Activated CD4-positive, alpha-beta T cell treated with anti-CD3 and anti-CD28 coated beads, Interleukin-2, amount 50 U/mL, for 16 hours (primary cell): ENCODE measurements around the gene PRKAG2.
"Not testable (repeated sequence)": the region's sequence is repeated elsewhere in the genome, so short reads cannot be mapped to it uniquely, and the experiment has no call there.

Source experiments
- DNase-seq: peaks from one replicate; pipeline ENCODE4 v3.0.0-alpha.2; 2020

The PRKAG2 gene

GRCh38 chr7:151759591-151760042, 117.3 kb downstream of the PRKAG2 start:
- peak; percentile 72 for DNase-seq

GRCh38 chr7:151758622-151759540, 118.0 kb downstream of the PRKAG2 start:
- DNase-seq, result no peak

- DNase-seq, result no peak
These were observed 119.6 kb downstream of the PRKAG2 start for GRCh38 chr7:151757274-151757673.

GRCh38 chr7:151756866-151757265, 120.0 kb downstream of the PRKAG2 start:
- no peak for DNase-seq

- DNase-seq, result peak; percentile 83
These were observed 120.7 kb downstream of the PRKAG2 start for GRCh38 chr7:151756076-151756731.

- DNase-seq, result no peak
These were observed 121.6 kb downstream of the PRKAG2 start for GRCh38 chr7:151755131-151755801.

- DNase-seq, result no peak
These were observed 122.2 kb downstream of the PRKAG2 start for GRCh38 chr7:151754688-151755130.

GRCh38 chr7:151754142-151754590, 122.7 kb downstream of the PRKAG2 start:
- no peak for DNase-seq

GRCh38 chr7:151752816-151753595, 123.9 kb downstream of the PRKAG2 start:
- no peak for DNase-seq

GRCh38 chr7:151752037-151752436, 124.9 kb downstream of the PRKAG2 start:
- DNase-seq, result no peak

GRCh38 chr7:151748733-151749132, 128.2 kb downstream of the PRKAG2 start:
- DNase-seq, result no peak

- DNase-seq, result not testable (repeated sequence)
These were observed 128.9 kb downstream of the PRKAG2 start for GRCh38 chr7:151748021-151748420.

- DNase-seq, result no peak
These were observed 131.2 kb downstream of the PRKAG2 start for GRCh38 chr7:151745706-151746105.

- peak; percentile 59 for DNase-seq
These were observed 132.0 kb downstream of the PRKAG2 start for GRCh38 chr7:151744656-151745638.

- DNase-seq, result no peak
These were observed 132.8 kb downstream of the PRKAG2 start for GRCh38 chr7:151744051-151744580.

GRCh38 chr7:151743481-151743983, 133.4 kb downstream of the PRKAG2 start:
- no peak for DNase-seq

GRCh38 chr7:151742713-151743480, 134.0 kb downstream of the PRKAG2 start:
- DNase-seq, result no peak

- no peak for DNase-seq
These were observed 135.3 kb downstream of the PRKAG2 start for GRCh38 chr7:151741585-151741984.

- DNase-seq, result no peak
These were observed 136.6 kb downstream of the PRKAG2 start for GRCh38 chr7:151740081-151740851.
